ENCODE results near the gene ABCC4. TPM values are rescaled to one million over a fixed set of nuclear protein-coding genes. Genes with fewer than 3 reads are reported as not detected.

ABCC4 gene
- total RNA-seq, 1 experiment from 2014 or later, result 26.3 TPM

DNA sequence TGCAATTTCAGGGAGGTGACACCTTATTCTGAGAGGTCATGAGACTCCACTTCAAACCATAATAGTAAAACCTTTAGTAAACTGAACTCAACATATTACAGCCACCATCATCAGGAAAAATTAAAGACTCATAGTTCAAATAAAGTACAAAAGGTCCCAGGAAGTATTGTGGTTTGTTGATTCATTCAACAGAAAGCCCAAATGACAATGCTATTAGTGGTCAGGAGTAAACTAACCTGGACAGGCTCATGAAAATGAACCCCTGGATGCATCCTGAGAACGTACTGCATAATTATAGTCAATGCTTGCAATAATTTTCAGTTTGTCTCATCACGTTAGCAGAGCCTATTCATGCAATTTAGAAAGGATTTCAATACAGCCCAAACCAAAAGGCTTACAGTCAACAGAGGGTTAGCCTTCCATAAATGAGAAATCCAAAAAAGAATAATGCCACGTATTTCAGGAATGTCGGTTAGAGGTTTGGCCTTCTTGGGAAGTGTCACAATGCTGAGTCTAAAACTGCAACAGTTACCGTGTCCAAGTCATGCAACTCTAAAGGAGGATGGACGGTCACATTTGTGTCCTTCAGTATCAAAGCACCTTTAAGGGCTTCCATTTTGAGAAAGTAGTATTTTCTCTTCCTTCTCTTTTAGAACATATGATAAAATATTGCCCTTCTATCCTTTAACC is 280.8 kb downstream of the ABCC4 start:
- Histone ChIP-seq H3K4me2 (ENCODE audit: low read length) (no peak overlapping the region), H3K9ac (ENCODE audit: low read length) (no peak overlapping the region)
- TF ChIP-seq RAD21 (IDR thresholded peaks at IDR 0.05; ENCODE audit: low read depth) (no peak), YY1 (IDR thresholded peaks at IDR 0.05; ENCODE audit: extremely low read depth, insufficient replicate concordance, low read depth, low read length) (no peak), SRF (IDR thresholded peaks at IDR 0.05; ENCODE audit: low read depth) (no peak), POLR2AphosphoS5 (IDR thresholded peaks at IDR 0.05; ENCODE audit: low read depth, low read length) (no peak), CBX3 (IDR thresholded peaks at IDR 0.05; ENCODE audit: low read depth) (no peak), FOSL1 (IDR thresholded peaks at IDR 0.05; ENCODE audit: low read depth) (no peak), POLR2A (IDR thresholded peaks at IDR 0.05; ENCODE audit: borderline replicate concordance, extremely low read depth, insufficient read depth, insufficient read length) (no peak), ZFX (IDR thresholded peaks at IDR 0.05) (no peak), JUND (IDR thresholded peaks at IDR 0.05) (no peak), ELF1 (IDR thresholded peaks at IDR 0.05; ENCODE audit: borderline replicate concordance, low read depth) (no peak), TCF7L2 (IDR thresholded peaks at IDR 0.05; ENCODE audit: borderline replicate concordance, extremely low read depth, insufficient read depth, insufficient read length) (no peak), SIN3A (IDR thresholded peaks at IDR 0.05; ENCODE audit: low read depth) (no peak), ZNF274 (IDR thresholded peaks at IDR 0.05; ENCODE audit: low read depth, low read length) (no peak)
- TF ChIP-seq, protein P1, sequence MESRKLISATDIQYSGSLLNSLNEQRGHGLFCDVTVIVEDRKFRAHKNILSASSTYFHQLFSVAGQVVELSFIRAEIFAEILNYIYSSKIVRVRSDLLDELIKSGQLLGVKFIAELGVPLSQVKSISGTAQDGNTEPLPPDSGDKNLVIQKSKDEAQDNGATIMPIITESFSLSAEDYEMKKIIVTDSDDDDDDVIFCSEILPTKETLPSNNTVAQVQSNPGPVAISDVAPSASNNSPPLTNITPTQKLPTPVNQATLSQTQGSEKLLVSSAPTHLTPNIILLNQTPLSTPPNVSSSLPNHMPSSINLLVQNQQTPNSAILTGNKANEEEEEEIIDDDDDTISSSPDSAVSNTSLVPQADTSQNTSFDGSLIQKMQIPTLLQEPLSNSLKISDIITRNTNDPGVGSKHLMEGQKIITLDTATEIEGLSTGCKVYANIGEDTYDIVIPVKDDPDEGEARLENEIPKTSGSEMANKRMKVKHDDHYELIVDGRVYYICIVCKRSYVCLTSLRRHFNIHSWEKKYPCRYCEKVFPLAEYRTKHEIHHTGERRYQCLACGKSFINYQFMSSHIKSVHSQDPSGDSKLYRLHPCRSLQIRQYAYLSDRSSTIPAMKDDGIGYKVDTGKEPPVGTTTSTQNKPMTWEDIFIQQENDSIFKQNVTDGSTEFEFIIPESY (IDR thresholded peaks at IDR 0.05; ENCODE audit: extremely low read depth, insufficient replicate concordance, low read length), result no peak
- TF ChIP-seq, protein P2, sequence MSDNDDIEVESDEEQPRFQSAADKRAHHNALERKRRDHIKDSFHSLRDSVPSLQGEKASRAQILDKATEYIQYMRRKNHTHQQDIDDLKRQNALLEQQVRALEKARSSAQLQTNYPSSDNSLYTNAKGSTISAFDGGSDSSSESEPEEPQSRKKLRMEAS (IDR thresholded peaks at IDR 0.05), result no peak

More for the DNA sequence above, 280.8 kb downstream of the ABCC4 start:
- H2AFZ ChIP-seq (ENCODE audit: low read depth, low read length, poor library complexity, severe bottlenecking), result no peak overlapping the region
- no peak overlapping the region for H3K27ac ChIP-seq (ENCODE audit: low read depth, low read length)
- no peaks in the 10 kb centered on the region for H4K20me1 ChIP-seq (ENCODE audit: insufficient read depth)
- H3K27me3 ChIP-seq (ENCODE audit: insufficient read depth, low read length), result no peaks in the 10 kb centered on the region
- no peaks in the 10 kb centered on the region for H3K9me2 ChIP-seq (ENCODE audit: insufficient read depth)
- ATAC-seq (no peak), DNase-seq (ENCODE audit: low read depth, low spot score) (no peak)
- no peaks in the 10 kb centered on the region for H3K9me3 ChIP-seq (ENCODE audit: control insufficient read depth in 1 of 2, insufficient read depth in 1 of 2, low read depth in 1 of 2, low read length in 2 of 2)
- ChIA-PET RAD21 (ENCODE audit: low non-redundant PET in 1 of 2, low total read pairs in 2 of 2, uncharacterized antibody in 2 of 2, unreplicated experiment in 2 of 2) (no interaction called here), POLR2A (no interaction called here), CTCF (no interaction called here)
- H3K79me2 ChIP-seq (ENCODE audit: insufficient read depth, low read length), result no peaks in the 10 kb centered on the region
- no peaks in the 10 kb centered on the region for H3K4me1 ChIP-seq (ENCODE audit: control insufficient read depth in 1 of 2, insufficient read depth in 2 of 2, low read length in 2 of 2)
- BruUV-seq (replicated peaks), result no TSS peak
- intact Hi-C loops (cut with micrococcal nuclease), result no loop called here
- H3K36me3 ChIP-seq (ENCODE audit: control insufficient read depth in 1 of 2, insufficient read depth in 2 of 2, low read length in 2 of 2), result peaks cover 0 to 4% of the 10 kb centered on the region in 2 experiments; a peak in 1 of 4 replicates
- no peak overlapping the region for H3K4me3 ChIP-seq (replicated peaks in 1 of 2; ENCODE audit: low read depth in 1 of 2, low read length in 2 of 2)
